Right renal cortex interstitium (tissue), 3 donors: ENCODE data around the gene WDR33. TPM values are rescaled to one million over a fixed set of nuclear protein-coding genes. Genes with fewer than 3 reads are reported as not detected.

Experiments
- DNase-seq, 3 donors: peaks; one replicate each; pipeline ENCODE4 v3.0.0-alpha.2; 2013; ENCODE audit warnings: low read depth in 3 of 3, low spot score in 2 of 3
- polyA plus RNA-seq, 3 donors: library from polyadenylated mRNA; unstranded; fragments of 120-200 nt; gene quantifications; one replicate each; pipeline ENCODE4 v1.2.1, GENCODE V29; 2013; ENCODE audit not compliant: insufficient read length in 3 of 3

WDR33 gene
- polyA plus RNA-seq, 3 donors: 57.2 to 74.7 (median 60.9) TPM

DNA sequence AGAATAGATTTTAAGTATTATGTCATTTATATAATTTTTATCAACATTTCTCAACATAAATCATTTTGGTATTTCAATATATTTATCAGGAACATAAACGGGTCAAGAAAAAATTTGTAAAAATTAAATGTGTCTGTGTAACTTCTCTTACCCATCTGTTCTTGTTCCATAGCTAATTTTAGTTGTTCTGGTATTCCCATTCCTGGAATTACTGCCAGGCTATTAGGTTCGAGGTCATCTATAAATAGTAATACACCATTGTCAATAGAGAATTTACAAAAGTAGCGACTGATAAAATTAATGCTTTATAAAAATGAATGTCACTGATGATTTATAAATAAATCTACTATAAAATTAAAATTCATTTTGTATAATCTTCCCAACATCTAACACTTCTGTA, 88.2 kb downstream of the WDR33 start:
- no peak for DNase-seq

DNA sequence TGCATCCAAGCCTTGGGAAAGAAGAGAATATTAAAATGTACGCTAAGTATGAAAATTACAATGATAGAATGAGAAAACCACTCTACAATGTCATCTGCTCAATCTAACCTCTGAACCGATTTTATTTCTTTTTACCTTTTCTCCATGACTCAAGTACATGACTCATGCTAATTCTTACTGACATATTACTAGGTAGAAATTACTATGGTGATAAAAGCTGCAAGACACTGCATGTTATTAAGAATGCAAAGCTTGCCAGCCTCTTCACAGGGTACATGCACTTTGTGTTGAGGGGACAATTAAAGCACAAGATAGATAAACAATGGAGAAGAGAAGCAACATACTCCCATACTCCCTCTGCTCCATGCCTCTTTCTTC, 89.0 kb downstream of the WDR33 start:
- no peak for DNase-seq

DNA sequence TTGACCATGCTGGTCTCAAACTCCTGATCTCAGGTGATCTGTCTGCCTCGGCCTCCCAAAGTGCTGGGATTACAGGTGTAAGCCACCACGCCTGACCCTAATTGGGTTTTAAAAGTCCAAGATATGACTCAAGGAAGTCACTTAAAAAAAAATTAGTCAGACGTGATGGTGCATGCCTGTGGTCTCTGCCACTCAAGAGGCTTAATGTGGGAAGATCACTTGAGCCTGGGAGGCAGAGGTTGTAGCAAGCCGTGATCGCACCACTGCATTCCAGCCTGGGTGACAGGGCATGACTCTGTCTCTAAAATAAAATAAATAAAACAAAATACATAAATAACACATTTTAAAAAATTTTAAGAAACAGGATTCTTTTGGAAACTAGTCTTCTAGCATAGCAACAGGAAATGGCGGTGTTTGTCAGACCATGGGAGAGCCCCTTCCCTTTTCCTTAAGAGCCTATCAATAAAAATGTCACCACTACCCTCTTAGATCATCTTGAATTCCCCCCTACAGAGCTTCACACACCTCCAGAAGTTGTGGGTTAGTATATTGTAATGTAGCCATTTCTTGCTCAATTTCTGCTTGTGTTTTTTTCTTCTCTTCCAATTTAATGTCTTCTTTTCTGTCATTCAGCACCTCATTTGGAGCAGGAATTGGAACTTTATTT, 89.5 kb downstream of the WDR33 start:
- DNase-seq: no peak

DNA sequence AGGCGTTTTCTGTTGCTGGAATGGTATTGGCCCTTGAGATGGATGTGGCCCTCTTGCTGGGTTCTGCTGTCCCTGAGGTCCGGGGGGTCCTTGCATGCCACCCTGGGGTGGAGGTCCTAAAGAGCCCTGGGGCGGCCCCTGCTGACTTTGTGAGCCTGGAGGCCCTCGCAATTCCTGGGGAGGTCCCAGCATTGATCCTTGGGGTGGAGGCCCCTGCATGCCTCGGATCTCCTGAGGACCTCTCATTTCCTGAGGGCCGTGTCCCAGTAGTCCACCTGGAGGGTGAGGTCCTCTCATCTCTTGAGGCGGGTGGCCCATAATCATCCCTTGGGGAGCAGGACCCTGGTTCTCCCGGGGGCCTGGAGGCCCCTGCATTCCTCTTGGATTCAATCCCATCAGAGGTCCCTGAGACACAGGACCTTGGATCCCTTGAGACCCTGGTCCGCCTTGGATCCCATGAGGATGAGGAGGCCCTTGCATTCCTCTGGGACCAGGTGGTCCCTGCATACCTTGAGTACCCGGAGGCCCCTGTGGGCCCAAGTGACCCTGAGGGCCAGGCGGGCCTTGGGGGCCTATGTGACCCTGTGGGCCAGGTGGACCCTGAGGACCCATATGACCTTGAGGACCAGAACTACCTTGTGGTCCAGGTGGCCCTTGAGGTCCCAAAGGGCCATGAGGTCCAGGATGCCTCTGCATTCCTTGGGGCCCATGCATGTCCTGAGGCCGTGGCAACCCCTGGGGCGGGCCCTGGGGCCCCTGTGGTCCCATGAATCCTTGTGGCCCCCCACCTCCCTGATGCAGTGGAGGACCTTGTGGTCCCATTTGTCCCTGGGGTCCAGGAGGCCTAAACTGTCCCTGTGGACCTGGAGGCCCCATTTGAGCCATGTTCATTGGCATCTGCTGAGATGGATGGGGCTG, 91.4 kb downstream of the WDR33 start:
- DNase-seq: no peak

DNA sequence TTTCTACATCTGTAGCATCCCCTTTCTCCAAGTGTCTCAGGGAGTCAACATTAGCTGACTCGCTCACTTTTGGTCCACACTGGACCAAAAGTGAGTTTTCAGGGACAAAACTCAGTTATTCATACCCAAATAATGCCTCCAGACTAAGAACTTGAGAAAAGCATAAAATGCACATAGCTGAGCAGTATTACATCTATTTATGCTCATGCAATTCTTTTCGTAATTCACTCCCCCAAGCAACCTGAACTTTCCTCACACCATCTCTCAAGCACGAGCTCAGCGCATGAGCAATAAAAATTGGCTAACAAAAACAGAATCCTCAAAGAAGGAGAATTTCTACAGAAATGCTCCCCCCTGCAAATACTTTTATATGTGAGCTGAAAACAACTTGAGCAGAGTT, 92.7 kb downstream of the WDR33 start:
- DNase-seq: no peak

DNA sequence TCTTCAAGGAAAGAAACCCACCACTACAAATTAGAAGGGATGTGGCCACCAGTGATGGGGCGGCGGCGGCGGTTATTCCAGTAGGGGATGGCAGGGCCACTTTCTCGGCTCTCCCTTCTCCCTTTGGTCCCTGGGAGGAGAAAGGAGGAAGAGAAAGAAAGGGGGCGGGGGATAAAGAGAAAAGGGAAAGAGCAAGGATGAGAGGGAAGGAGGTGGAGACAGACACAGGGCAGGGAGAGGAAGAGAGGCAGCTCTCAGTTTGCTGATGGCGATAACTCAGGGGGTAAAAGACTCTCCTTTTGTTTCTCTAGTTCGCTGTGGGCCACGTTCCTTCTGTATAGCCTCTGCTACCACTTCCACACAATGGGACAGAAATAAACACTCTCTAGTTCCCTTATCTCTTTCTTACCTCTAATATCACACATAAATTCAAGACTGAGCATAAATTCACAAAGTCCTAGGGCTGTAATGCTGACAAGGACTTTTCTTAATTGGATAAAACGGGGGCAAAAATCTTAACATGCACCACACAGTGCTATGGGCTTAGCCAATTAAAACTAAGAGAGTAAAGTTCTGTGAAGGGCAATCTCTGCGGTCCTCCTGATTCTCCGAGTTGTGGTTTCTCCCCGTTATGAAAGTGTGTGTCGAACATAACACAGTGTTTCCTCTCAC, 95.1 kb downstream of the WDR33 start:
- no peak for DNase-seq

DNA sequence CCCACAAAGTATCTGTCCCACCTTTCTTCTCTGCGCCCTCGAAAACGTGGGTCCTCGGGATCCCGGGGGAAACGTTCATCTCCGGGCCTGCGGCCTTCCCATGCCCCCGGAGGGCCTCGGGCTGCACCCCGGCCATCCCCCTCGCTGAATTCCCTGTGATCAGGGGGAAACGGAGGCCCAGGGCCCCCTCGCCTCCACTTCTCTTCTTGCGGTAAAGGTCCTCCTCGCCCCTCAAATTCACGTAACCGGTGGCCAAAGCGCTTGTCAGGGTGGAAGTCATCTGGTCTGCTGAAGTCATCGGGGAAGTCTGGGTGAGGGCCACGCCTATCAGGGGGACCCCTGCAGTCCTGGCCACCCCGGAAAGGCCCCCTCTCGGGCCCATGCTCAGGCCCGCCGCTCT, 97.4 kb downstream of the WDR33 start:
- no peak for DNase-seq

DNA sequence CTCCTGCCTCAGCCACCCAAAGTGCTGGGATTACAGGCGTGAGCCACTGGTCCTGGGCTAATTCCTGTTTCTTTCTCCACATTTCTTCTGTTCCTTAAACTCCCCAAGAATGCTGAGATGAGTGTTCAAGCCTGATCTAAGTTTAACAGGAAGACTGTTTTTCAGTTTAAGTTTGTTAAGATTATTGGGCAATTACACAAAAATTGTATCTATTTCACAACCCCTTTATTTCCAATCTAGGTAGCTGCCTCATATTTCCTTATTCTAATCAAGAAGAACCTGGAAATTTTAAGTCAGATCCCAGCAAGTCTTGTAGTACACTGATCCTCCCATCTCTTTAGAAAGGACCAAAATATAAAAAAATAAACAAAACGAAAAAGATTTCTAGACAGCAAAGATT, 98.0 kb downstream of the WDR33 start:
- no peak for DNase-seq

DNA sequence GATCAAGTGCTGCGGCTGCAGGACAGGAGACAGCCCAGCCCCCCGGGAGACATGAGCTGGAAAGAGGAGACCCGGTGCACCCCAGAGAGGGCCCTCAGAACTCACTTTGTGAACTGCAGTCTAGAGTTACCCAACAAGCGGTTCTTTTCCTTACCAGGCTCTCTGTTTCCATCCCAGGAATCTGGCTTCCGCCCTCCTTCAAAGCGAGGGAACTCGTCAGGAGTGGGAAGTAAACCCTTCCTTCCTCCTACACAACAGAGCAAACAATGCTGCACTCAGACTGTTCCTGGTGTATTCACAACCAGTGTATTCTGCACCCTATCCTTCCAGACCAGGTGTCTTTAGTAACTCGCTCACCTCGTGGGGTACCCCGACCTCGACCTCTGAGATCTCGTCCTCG, 101.6 kb downstream of the WDR33 start:
- no peak for DNase-seq

DNA sequence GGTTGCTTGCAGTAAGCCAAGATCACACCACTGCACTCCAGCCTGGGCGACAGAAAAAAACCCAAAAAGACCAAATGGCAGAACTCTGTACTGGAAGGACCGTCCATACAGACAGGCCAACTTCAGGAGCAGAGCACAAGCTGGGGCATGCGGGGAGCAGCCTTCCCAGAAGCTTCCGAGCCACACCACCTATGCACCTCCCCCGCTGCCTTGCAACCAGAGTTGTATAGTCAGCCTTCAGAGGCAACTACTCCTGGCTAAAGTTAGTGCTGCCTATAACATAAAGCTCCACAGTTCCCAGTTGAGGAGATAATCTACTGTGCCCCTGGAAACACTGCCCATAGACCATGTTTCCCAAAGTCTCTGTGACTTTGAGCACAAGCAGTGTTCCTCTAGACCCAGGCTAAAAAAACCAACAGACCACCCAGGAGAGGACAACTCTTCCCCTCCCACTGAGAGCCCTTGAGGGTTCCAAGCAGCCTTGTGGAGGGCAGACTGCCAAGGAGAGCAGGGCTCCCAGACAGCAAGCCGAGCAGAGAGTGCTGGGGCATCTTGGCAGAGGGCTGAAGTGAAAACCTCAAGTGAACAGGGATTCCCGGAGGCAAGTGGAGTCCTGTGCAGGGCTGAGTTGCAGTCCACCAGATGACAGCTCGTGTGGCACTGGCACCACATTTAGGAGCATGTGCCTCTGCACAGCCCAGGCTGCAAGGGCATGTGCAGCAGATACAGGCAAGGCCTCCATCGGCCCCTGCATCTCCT, 102.9 kb downstream of the WDR33 start:
- DNase-seq: no peak

DNA sequence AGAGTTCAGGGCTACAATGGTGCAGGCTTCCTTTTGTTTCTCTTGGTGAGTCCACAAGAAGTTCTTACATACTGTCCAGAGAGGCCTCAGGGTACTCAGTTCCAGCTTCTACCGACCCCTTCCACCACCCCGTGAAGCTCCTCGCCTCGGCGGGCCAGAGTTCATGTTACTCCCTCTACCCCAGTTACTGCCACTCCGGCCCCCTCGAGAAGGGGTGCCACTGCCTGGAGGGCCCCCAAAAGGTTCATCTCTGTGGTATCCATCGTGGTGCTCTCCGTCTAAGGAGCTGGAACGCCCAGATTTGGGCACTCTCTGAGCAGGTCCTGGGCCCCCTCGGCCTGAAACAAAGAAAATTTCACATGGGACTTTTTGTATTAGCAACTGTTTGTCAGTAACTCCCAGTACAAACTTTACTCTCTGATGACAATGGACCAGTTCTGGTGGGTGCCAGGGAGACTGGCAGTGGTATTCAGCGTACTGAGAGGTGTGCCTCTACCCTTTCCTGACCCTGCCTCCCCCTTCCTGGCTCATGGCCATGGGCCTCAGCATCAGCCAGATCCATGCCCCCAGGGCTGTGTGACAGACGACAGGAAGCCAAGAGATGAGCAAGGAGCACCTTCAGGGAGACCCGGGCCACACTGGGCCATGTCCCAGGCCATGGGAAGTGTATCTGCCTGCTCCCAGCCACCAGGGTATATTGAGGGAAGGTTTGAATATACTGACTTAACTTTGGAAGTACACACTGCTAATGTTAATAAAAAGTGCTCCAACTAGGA, 104.6 kb downstream of the WDR33 start:
- no peak for DNase-seq

DNA sequence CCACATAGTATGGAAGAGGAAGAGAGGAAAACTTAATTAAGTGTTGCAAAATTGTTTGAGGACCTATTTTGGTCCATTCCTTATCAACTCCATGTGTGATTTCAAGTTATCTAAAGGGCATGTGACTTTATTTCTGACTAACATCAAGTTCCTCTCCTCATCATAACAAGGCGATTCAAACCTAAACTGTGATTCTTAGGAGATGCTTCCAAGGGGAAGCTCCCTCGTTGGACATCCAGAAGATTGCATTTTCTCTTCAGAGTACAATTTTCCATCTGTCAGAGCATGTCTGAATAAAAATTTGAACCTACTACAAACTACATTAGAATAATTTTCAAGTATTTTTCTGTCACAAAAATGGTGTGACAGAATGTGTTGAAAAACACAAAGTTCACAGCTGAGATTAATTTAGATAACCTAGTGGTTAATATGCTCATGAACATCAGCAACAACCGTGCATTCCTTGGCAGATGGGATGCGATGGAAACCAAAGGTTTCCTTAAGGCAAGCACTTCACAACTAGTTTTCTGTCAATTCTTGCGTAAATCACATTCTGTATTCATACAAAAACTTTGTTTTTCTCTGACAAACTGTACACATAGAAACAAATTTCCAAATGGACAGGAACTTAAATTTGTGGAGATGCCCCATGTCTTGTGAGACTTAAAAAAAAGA, 105.4 kb downstream of the WDR33 start:
- DNase-seq: no peak

DNA sequence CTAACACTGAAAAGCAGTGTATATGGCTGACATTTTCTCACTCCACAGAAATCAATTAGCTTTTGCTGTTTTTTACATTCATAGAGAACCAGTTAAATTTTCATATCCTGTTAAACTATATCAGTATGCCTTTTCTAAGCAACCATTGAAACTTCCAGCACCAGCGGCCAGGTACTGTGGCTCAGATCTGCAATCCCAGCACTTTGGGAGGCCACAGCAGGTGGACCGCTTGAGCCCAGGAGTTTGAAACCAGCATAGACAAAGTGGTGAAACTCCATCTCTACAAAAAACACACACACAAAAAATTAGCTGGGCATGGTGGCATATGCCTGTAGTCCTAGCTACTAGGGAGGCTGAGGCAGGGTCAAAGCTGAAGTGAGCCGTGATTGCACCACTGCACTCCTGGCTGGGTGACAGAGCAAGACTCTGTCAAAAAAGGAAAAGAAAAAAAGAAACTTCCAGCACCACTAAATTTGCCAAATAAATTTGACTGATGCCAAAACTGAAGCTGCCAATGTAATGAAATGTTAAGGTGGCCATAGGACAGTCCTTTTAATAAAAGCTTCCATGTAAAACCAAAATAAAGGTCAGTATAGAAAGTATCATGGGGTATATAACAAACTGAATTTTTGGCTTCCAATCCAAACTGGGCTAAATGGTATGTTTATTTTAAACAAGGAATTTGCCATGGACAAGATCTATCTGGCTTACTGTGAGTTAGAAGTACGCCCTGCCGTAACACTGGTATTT, 106.2 kb downstream of the WDR33 start:
- no peak for DNase-seq

DNA sequence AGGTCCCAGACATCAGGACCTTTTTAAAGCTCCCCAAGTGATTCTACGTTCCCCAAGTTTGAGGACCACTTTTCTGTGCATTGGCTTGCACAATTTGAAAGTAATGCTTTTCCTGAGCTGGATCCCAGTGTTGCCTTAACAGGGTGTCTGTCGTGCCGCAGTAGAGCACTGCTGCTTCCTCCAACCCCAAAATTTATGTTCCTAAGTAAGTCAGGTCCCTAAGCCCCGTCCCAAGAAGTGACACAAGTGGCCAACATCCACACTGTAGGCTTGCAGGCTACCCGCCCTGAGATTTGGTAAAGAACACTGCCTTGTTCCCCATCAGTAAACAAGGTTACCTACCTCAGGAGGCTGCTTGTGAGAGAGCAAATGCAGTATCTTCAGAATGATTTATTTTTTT, 107.7 kb downstream of the WDR33 start:
- no peak for DNase-seq

DNA sequence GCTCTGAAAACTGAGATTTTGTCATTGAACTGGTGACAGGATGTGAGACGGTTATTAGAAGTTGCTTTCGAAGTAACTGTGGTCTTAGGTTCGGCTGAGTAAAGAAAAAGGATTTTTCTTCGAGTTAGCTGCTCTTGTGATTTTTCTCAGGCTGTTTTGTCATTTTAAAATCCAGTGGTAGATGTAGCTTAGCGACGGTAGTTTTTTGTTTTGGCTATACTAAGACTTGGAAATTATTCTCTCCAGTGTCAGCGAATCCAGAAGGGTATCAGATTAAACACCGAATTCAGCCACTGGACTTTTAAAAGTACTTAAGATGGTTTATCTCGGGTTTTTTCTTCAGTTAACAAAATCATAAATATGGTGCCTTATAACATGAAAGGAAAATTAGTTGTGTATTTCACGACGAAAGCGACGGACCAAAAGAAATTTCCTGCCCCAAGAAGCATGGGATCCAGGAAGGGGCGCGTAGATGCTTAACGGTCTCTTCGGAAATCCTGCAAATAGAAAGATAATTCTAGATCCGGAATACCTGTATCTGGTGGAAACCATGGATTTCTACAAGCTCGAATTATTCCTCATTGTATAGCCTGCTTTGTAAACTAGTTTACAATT, 108.5 kb downstream of the WDR33 start:
- peak in 1 of 3 donors; percentile 31 for DNase-seq

DNA sequence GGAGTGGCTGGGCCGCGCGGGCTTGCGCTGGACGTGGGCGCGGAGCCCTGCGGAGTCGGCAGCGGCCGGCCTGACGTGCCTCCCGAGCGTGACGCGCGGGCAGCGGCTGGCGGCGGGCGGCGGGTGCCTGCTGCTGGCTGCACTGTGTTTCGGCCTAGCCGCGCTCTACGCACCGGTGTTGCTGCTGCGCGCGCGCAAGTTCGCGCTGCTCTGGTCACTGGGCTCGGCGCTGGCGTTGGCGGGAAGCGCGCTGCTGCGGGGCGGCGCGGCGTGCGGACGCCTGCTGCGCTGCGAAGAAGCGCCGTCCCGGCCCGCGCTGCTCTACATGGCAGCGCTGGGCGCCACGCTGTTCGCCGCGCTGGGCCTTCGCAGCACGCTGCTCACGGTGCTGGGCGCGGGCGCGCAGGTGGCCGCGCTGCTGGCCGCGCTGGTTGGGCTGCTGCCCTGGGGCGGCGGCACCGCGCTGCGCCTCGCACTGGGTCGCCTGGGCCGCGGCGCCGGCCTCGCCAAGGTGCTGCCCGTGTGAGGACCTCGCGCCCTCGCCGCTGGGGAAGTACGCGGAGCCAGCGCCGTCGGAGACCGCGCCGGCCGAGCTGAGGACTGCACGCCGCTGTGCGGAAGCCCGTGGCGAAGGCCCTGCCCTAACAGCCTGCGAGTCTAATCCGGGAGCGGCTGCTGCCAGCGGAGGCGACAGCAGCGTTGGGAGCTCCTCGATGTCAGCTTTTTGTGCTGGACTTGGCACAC, 109.1 kb downstream of the WDR33 start:
- DNase-seq: peak; percentile 29 to 63 (median 42)

DNA sequence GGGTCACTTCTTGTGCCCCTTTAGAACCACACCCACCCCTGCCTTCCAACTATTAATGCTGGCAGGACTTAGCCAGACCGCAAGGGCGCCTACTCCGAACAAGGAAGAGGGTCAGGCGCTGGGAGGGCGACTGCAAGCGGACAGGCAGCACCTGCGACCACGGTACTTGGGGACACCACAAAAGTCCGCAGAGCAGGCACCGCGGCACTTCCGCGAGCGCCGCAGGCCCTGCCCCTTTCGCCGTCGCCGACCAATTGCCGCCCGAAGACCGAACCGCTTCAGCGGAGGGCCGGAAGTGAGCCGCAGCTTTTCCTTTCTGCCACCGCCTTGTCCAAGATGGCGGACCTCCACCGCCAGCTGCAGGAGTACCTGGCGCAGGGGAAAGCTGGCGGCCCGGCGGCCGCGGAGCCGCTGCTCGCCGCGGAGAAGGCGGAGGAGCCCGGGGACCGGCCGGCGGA, 109.7 kb downstream of the WDR33 start, which contains the start of gene SFT2D3:
Gene SFT2D3, plus strand, starts transcription at position 305 of the 458 bp plus-strand sequence. Its CDS starts 32 bp downstream, at position 337.
- peak; percentile 72 to 79 (median 74) for DNase-seq
